Neural crest cell (in vitro differentiated cells): Measurements from ENCODE around the gene FBRS. TPM values are rescaled to one million over a fixed set of nuclear protein-coding genes. Genes with fewer than 3 reads are reported as not detected.

Source experiments
- DNase-seq: peaks from one replicate; pipeline ENCODE4 v3.0.0; 2021; ENCODE audit warnings: low read depth, mixed read lengths, low spot score
- H3K27ac Mint-ChIP-seq: one replicate; pipeline ENCODE4 v1.8.0; 2021; ENCODE audit warnings: mild to moderate bottlenecking, mixed read lengths; ENCODE audit not compliant: unreplicated experiment
- H3K27me3 Mint-ChIP-seq: 2 replicates; pipeline ENCODE4 v1.8.0; 2021; ENCODE audit warnings: low read depth, mild to moderate bottlenecking, mixed read lengths
- H3K36me3 Mint-ChIP-seq: 2 replicates; pipeline ENCODE4 v1.8.0; 2021; ENCODE audit warnings: low read depth, mild to moderate bottlenecking, mixed read lengths
- H3K4me1 Mint-ChIP-seq: 2 replicates; pipeline ENCODE4 v1.8.0; 2021; ENCODE audit warnings: mixed read lengths
- H3K4me3 Mint-ChIP-seq: one replicate; pipeline ENCODE4 v1.8.0; 2021; ENCODE audit warnings: mild to moderate bottlenecking, mixed read lengths
- H3K9me3 Mint-ChIP-seq: 2 replicates; pipeline ENCODE4 v1.8.0; 2021; ENCODE audit warnings: mixed read lengths
- total RNA-seq: library from RNA; stranded (reverse); gene quantifications from 2 replicates; pipeline ENCODE4 v1.2.1, GENCODE V29; 2021
- TF ChIP-seq, protein P1 (sequence below): fragments of 200-600 bp; sonication (generic); conservative IDR thresholded peaks from 2 replicates; pipeline ENCODE4 v1.5.0; 2021; ENCODE audit warnings: antibody characterized with exemption, mild to moderate bottlenecking

The FBRS gene
- total RNA-seq, 1 donor from 2014 or later: 67.1 TPM

DNA sequence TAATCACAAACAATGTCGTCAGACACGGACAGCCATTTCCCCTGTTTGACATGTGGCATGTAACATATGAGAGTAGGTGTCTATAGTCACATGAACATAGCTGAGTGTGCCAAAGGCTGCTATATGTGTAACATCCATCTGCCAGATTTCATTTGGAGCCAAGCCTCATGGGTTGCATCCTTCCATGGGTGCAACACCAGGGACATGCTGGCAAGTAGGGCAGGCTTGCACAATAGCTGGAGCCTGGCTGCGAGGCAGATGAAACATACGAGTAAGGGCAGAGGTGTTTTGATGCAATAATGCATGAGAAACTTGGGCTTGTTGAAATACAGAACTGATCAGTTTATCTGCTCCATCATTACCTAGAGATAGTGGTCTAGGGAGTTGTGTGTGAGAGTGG lies 39.0 kb upstream of the FBRS start:
- DNase-seq: no peak
- no peak overlapping the region for H3K27ac Mint-ChIP-seq
- TF ChIP-seq, protein P1, sequence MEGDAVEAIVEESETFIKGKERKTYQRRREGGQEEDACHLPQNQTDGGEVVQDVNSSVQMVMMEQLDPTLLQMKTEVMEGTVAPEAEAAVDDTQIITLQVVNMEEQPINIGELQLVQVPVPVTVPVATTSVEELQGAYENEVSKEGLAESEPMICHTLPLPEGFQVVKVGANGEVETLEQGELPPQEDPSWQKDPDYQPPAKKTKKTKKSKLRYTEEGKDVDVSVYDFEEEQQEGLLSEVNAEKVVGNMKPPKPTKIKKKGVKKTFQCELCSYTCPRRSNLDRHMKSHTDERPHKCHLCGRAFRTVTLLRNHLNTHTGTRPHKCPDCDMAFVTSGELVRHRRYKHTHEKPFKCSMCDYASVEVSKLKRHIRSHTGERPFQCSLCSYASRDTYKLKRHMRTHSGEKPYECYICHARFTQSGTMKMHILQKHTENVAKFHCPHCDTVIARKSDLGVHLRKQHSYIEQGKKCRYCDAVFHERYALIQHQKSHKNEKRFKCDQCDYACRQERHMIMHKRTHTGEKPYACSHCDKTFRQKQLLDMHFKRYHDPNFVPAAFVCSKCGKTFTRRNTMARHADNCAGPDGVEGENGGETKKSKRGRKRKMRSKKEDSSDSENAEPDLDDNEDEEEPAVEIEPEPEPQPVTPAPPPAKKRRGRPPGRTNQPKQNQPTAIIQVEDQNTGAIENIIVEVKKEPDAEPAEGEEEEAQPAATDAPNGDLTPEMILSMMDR: no peak
- H3K9me3 Mint-ChIP-seq: peaks cover 4% of the 10 kb centered on the region
- H3K4me1 Mint-ChIP-seq: peaks cover 20% of the 10 kb centered on the region
- H3K4me3 Mint-ChIP-seq: no peak overlapping the region
- no peaks in the 10 kb centered on the region for H3K36me3 Mint-ChIP-seq
- H3K27me3 Mint-ChIP-seq: no peaks in the 10 kb centered on the region

DNA sequence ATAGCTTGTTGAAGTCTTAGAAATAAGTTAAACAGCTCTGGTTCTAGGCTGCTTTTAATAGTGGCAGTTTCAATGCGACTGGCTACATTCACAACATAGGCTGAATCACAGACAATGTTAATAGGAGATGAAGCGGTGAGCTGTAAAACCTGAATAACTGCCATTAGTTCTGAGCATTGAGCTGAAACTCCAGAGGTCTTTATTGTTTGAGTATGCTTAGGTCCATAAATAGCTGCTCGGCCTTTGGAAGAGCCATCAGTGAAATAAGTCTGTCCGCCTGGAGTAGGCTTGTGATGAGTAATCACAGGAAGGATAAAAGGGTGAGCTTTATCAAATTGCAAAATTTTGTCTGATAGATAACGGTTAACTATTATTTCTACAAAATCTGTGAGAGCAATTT lies 38.6 kb upstream of the FBRS start:
- TF ChIP-seq, protein P1: no peak
- Mint-ChIP-seq H3K27me3 (no peaks in the 10 kb centered on the region), H3K9me3 (peaks cover 4% of the 10 kb centered on the region), H3K27ac (no peak overlapping the region), H3K36me3 (no peaks in the 10 kb centered on the region), H3K4me1 (peaks cover 20% of the 10 kb centered on the region), H3K4me3 (no peak overlapping the region)
- no peak for DNase-seq

DNA sequence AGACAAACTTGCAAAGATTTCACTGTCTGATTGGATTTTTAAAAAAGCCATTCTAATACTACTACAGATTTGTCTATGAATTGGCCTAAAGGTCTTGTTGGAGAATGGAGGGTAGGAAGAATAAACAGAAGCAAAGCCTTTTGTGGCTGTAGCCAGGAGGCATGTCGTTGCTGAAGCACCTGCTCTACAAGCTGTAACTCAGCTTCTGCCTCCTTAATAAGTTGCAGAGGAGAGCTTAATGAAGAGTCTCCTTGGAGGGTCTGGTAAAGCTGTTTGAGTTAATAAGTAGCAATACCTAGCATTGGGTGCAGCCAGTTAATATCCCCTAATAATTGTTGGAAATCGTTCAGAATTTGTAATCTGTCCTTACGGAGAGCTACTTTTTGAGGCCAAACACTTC lies 38.1 kb upstream of the FBRS start:
- Mint-ChIP-seq H3K9me3 (peaks cover 4% of the 10 kb centered on the region), H3K27ac (no peak overlapping the region), H3K27me3 (no peaks in the 10 kb centered on the region), H3K36me3 (no peaks in the 10 kb centered on the region), H3K4me1 (peaks cover 20% of the 10 kb centered on the region), H3K4me3 (no peak overlapping the region)
- no peak for DNase-seq
- TF ChIP-seq, protein P1: no peak

DNA sequence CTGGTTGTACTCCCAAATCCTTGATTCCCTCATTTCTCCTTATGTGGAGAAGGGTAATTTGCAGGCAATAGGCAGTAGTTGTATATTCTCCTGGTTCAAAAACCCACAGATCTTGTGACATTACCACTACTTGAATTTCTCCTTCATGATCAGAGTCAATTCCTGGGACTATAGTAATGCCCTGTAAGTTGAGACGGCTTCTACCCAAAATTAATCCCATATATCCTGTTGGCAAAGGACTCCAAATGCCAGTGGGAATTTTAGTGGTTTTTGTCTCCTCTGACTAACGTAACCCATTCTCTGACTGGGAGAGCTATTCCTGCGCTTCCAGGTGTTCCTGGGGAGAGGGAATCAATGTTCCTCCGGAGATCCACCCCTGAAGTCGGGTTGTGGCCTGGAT lies 36.5 kb upstream of the FBRS start:
- DNase-seq: no peak
- TF ChIP-seq, protein P1: no peak
- Mint-ChIP-seq H3K9me3 (peaks cover 4% of the 10 kb centered on the region), H3K36me3 (no peaks in the 10 kb centered on the region), H3K27ac (no peak overlapping the region), H3K27me3 (no peaks in the 10 kb centered on the region), H3K4me1 (peaks cover 20% of the 10 kb centered on the region), H3K4me3 (no peak overlapping the region)

DNA sequence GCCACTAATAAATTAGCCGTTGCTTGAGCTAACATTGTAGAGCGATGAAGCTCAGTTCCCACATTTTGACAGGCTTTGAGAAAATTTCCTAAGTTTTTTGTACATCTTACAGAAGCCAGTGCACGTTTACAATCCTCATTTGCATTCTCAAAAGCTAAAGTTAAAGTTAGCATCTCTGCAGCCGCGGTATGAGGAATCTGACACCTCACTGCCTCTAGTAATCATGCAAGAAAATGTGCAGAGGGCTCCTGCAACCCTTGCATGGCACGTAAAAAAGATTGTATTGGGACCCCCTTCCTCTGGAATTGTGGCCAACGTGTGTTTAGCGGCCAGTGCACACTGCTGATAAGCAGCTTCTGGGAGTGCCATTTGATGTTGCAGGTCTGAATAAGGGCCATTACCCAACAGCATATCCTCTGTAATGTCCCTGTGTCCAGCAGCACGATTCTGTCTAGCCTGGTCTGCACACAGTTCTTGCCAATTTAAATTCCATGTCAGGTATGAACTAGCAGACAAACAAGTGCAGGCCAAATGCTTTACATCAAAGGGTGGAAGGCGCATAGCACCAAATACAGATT lies 35.7 kb upstream of the FBRS start:
- TF ChIP-seq, protein P1: no peak
- H3K4me1 Mint-ChIP-seq: peaks cover 17% of the 10 kb centered on the region
- no peaks in the 10 kb centered on the region for H3K27me3 Mint-ChIP-seq
- no peak for DNase-seq
- H3K36me3 Mint-ChIP-seq: no peaks in the 10 kb centered on the region
- peaks cover 4% of the 10 kb centered on the region for H3K9me3 Mint-ChIP-seq
- H3K27ac Mint-ChIP-seq: no peak overlapping the region
- no peak overlapping the region for H3K4me3 Mint-ChIP-seq
